HFF-Myc (cell line): ENCODE data around the gene PTPN11.

Experiments used
- DNase-seq: peaks from one replicate; pipeline ENCODE4 v3.0.0-alpha.2; 2011; ENCODE audit warnings: low read depth; ENCODE audit errors: extremely low read depth
- H3K4me3 ChIP-seq: replicated peaks from 2 replicates; pipeline ENCODE4 v1.5.1; 2011; ENCODE audit warnings: low read depth, mild to moderate bottlenecking, control low read depth, low read length
- TF ChIP-seq, protein P1 (sequence below): IDR thresholded peaks from 2 replicates; pipeline ENCODE4 v1.5.1; 2012; ENCODE audit warnings: mild to moderate bottlenecking, low read depth, low read length, control low read depth; ENCODE audit errors: missing control alignments

Gene PTPN11

DNA sequence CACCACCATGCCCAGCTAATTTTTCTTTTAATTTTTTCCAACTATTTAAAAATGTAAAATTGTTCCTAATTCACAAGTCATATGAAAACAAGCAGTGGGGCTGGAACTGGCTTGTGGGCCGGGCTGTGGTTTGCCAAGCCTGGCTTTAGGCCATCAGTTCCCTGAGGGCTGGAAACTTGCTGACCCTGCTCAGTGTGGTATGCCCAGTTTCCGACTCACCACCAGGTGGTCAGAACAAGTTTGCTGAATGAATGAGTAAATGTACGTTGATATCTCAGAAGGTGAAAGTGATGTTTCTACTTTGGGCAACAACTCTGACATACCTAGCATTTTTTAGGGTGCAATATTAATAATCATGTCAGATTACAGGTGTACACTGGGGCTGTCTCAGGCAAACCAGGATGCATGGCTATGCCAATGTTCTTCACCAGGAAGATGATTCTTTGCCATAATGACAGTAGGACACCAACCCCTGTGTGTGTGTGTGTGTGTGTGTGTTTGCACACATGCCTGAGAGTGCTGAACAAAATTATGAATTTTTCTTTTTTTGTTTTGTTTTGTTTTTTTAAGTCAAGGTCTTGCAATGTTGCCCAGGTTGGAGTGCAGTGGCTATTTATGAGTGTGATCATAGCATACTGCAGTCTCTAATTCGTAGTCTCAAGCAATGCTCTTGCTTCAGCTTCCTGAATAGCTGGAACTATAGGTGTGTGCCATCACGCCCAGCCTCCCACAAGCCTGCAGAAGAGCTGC is 106.1 kb downstream of the PTPN11 start:
- TF ChIP-seq, protein P1, sequence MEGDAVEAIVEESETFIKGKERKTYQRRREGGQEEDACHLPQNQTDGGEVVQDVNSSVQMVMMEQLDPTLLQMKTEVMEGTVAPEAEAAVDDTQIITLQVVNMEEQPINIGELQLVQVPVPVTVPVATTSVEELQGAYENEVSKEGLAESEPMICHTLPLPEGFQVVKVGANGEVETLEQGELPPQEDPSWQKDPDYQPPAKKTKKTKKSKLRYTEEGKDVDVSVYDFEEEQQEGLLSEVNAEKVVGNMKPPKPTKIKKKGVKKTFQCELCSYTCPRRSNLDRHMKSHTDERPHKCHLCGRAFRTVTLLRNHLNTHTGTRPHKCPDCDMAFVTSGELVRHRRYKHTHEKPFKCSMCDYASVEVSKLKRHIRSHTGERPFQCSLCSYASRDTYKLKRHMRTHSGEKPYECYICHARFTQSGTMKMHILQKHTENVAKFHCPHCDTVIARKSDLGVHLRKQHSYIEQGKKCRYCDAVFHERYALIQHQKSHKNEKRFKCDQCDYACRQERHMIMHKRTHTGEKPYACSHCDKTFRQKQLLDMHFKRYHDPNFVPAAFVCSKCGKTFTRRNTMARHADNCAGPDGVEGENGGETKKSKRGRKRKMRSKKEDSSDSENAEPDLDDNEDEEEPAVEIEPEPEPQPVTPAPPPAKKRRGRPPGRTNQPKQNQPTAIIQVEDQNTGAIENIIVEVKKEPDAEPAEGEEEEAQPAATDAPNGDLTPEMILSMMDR: no peak
- peak; percentile 7 for DNase-seq
- H3K4me3 ChIP-seq: no peak overlapping the region

GRCh38 chr12:112525426-112525809 is 106.7 kb downstream of the PTPN11 start:
- H3K4me3 ChIP-seq: no peak overlapping the region
- TF ChIP-seq, protein P1: no peak
- DNase-seq: no peak

DNA sequence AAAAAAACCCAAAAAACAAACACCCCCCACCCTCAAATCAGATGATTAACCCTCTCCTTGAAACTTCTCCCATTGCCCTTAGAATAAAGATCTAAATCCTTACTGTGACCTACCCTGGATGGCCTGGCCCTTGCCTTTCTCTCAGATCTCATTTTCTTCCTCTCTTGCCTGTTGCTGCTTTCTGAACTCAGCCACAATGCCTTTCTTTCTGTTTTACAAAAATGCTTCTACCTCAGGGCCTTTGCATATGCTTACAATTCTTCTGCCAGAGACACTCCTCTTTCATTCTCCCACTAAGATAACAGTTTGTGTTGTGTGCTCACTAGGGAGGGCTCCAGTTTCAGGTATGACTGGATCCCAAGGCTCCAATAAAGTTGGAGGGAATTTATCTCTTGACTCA is 108.3 kb downstream of the PTPN11 start:
- no peak for DNase-seq
- TF ChIP-seq, protein P1: no peak
- no peak overlapping the region for H3K4me3 ChIP-seq

DNA sequence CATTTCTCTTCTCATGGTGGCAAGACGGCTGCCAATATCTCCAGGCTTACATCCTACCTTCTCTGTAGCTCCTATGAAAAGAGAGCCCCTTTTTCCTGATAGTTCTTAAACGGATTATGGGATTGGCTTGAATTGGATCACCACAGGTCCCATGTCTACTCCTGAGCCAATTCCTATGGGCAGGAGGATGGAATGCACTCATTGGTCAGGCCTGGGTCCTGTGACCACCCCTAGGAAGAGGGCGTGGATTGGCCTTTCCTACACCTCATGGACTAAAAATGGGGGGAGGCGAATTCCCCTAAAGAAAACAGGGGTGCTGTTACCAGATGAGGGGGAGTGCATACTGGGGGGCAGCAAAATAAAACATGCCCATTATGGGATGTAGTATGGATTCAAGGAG is 108.8 kb downstream of the PTPN11 start:
- TF ChIP-seq, protein P1: no peak
- no peak for DNase-seq
- H3K4me3 ChIP-seq: no peak overlapping the region

GRCh38 chr12:112528521-112528920 is 109.8 kb downstream of the PTPN11 start:
- TF ChIP-seq, protein P1: no peak
- no peak overlapping the region for H3K4me3 ChIP-seq
- no peak for DNase-seq

DNA sequence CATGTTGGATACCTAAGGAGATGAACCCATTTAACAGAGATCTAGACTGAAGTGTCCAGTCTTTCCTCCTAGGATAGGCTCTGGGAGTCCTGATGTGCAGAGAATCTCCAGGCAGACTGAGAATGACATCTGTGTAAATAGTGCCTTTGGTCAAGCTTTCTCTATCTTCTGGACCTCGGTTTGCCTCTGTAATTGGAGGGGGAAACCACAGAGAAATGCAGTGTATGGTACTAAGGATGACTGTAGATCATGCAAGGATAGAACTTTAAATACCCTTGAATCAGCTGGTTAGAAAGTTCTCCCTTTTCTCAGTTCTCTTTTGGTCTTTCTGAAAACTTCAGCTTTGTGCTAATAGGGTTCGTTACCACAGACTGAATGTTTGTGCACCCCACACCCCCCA is 112.2 kb downstream of the PTPN11 start:
- TF ChIP-seq, protein P1: no peak
- H3K4me3 ChIP-seq: no peak overlapping the region
- DNase-seq: no peak

- TF ChIP-seq, protein P1: no peak
- no peak overlapping the region for H3K4me3 ChIP-seq
- DNase-seq: no peak
Measured at GRCh38 chr12:112532106-112532505, 113.4 kb downstream of the PTPN11 start.
